ENCODE data around the gene GNG2.

The GNG2 gene

GRCh38 chr14:51929910-51930682, 69.7 kb downstream of the GNG2 start:
- no peak for TF ChIP-seq CTCF (IDR thresholded peaks at IDR 0.05; ENCODE audit: poor library complexity, severe bottlenecking)
- ATAC-seq (ENCODE audit: low read depth): no peak
- H3K36me3 ChIP-seq (ENCODE audit: low read depth): no peaks in the 10 kb centered on the region
- no peak overlapping the region for H3K4me3 ChIP-seq (ENCODE audit: severe bottlenecking)
- H3K27ac ChIP-seq (ENCODE audit: poor library complexity, severe bottlenecking): no peak overlapping the region
- H3K4me1 ChIP-seq (ENCODE audit: insufficient read depth, poor library complexity, severe bottlenecking): no peaks in the 10 kb centered on the region
- no peaks in the 10 kb centered on the region for H3K27me3 ChIP-seq (ENCODE audit: insufficient read depth, poor library complexity, severe bottlenecking)
- H3K9me3 ChIP-seq (ENCODE audit: severe bottlenecking): no peaks in the 10 kb centered on the region
- no peak for DNase-seq (ENCODE audit: low spot score)

GRCh38 chr14:51931308-51931707, 70.9 kb downstream of the GNG2 start:
- Histone ChIP-seq H3K4me1 (ENCODE audit: insufficient read depth, poor library complexity, severe bottlenecking) (no peaks in the 10 kb centered on the region), H3K36me3 (ENCODE audit: low read depth) (no peaks in the 10 kb centered on the region), H3K27ac (ENCODE audit: poor library complexity, severe bottlenecking) (no peak overlapping the region), H3K4me3 (ENCODE audit: severe bottlenecking) (no peak overlapping the region), H3K9me3 (ENCODE audit: severe bottlenecking) (no peaks in the 10 kb centered on the region), H3K27me3 (ENCODE audit: insufficient read depth, poor library complexity, severe bottlenecking) (no peaks in the 10 kb centered on the region)
- TF ChIP-seq CTCF (IDR thresholded peaks at IDR 0.05; ENCODE audit: poor library complexity, severe bottlenecking): no peak
- no peak for ATAC-seq (ENCODE audit: low read depth)
- no peak for DNase-seq (ENCODE audit: low spot score)

DNA sequence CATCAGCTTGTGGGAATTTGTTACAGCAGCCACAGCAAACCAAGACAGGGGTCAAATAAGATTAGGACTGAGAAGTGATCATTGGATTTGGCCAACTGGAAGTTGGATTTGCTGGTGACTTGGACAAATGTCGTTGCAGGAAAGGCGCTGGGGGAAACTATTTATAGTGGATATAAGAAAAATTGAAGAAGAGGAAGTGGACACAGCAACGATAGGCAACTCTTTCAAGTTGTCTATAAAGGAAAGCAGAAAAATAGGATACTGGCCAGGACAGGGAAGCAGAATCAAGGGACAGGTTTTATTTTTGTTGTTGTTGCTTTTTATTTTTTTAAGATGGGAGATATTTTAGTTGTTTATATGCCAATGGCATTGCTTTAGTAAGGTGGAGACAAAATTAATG, 72.8 kb downstream of the GNG2 start:
- Histone ChIP-seq H3K4me1 (ENCODE audit: insufficient read depth, poor library complexity, severe bottlenecking) (no peaks in the 10 kb centered on the region), H3K4me3 (ENCODE audit: severe bottlenecking) (no peak overlapping the region), H3K27me3 (ENCODE audit: insufficient read depth, poor library complexity, severe bottlenecking) (no peaks in the 10 kb centered on the region), H3K9me3 (ENCODE audit: severe bottlenecking) (no peaks in the 10 kb centered on the region), H3K27ac (ENCODE audit: poor library complexity, severe bottlenecking) (no peak overlapping the region), H3K36me3 (ENCODE audit: low read depth) (no peaks in the 10 kb centered on the region)
- no peak for TF ChIP-seq CTCF (IDR thresholded peaks at IDR 0.05; ENCODE audit: poor library complexity, severe bottlenecking)
- ATAC-seq (ENCODE audit: low read depth): no peak
- no peak for DNase-seq (ENCODE audit: low spot score)

- H3K9me3 ChIP-seq (ENCODE audit: severe bottlenecking): no peaks in the 10 kb centered on the region
- TF ChIP-seq CTCF (IDR thresholded peaks at IDR 0.05; ENCODE audit: poor library complexity, severe bottlenecking): no peak
- no peak for ATAC-seq (ENCODE audit: low read depth)
- no peak for DNase-seq (ENCODE audit: low spot score)
- H3K36me3 ChIP-seq (ENCODE audit: low read depth): no peaks in the 10 kb centered on the region
- H3K4me3 ChIP-seq (ENCODE audit: severe bottlenecking): no peak overlapping the region
- no peaks in the 10 kb centered on the region for H3K4me1 ChIP-seq (ENCODE audit: insufficient read depth, poor library complexity, severe bottlenecking)
- no peak overlapping the region for H3K27ac ChIP-seq (ENCODE audit: poor library complexity, severe bottlenecking)
- H3K27me3 ChIP-seq (ENCODE audit: insufficient read depth, poor library complexity, severe bottlenecking): no peaks in the 10 kb centered on the region
Measured at GRCh38 chr14:51938137-51938536, 77.7 kb downstream of the GNG2 start.

GRCh38 chr14:51938821-51939220, 78.4 kb downstream of the GNG2 start:
- no peak for DNase-seq (ENCODE audit: low spot score)
- no peaks in the 10 kb centered on the region for H3K27me3 ChIP-seq (ENCODE audit: insufficient read depth, poor library complexity, severe bottlenecking)

More at GRCh38 chr14:51938821-51939220, 78.4 kb downstream of the GNG2 start:
- Histone ChIP-seq H3K36me3 (ENCODE audit: low read depth) (no peaks in the 10 kb centered on the region), H3K27ac (ENCODE audit: poor library complexity, severe bottlenecking) (no peak overlapping the region), H3K4me3 (ENCODE audit: severe bottlenecking) (no peak overlapping the region), H3K9me3 (ENCODE audit: severe bottlenecking) (no peaks in the 10 kb centered on the region), H3K4me1 (ENCODE audit: insufficient read depth, poor library complexity, severe bottlenecking) (no peaks in the 10 kb centered on the region)
- no peak for ATAC-seq (ENCODE audit: low read depth)
- TF ChIP-seq CTCF (IDR thresholded peaks at IDR 0.05; ENCODE audit: poor library complexity, severe bottlenecking): no peak

All from RWPE2 (cell line).